Measurements from ENCODE around the gene CRY2.
"Not testable (repeated sequence)": the region's sequence is repeated elsewhere in the genome, so short reads cannot be mapped to it uniquely, and the experiment has no call there.

The CRY2 gene

GRCh38 chr11:45899448-45900174 lies 52.3 kb downstream of the CRY2 start:
- peak; percentile 46 for DNase-seq (ENCODE audit: low read depth)

- DNase-seq (ENCODE audit: low read depth): not testable (repeated sequence)
Observed at GRCh38 chr11:45900175-45900800, 53.0 kb downstream of the CRY2 start.

DNA sequence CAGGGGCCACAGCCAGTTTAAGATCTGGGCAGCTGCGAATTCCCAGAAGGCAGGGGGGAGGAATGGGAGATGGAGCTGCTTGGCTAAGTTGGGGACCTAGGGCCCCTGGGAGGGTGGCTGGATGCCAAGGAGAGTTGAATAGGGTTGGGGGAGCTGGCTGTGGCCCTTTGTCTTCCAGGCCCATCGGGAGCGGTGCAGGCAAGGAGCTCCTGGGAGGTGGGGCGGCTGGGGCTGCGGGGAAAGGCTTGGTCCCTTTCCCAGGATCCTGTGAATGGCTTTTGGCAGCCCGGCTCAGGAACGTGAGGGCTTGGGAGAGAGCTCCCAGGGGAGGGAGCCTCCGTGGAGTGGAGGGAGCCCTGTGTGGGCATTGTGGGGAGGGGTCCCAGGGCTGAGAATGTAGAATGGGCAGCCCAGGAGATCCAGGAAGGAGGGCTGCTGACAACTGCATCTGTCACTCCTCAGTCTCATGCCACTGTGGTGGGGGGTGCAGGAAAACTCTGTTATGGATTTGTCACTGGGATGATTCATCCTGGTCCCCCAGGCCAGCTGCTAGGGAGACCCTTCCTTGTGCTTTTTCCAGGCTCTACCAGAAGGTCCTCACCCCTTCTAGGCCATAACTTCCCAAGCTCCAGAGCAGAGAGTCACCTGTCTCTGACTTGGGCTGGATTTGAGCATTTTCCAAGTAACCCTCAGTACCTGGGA lies 53.8 kb downstream of the CRY2 start:
- no peak for DNase-seq (ENCODE audit: low read depth)

- no peak for DNase-seq (ENCODE audit: low read depth)
Observed at GRCh38 chr11:45901626-45902025, 54.4 kb downstream of the CRY2 start.

- DNase-seq (ENCODE audit: low read depth): no peak
Observed at GRCh38 chr11:45902452-45903380, 55.4 kb downstream of the CRY2 start.

DNA sequence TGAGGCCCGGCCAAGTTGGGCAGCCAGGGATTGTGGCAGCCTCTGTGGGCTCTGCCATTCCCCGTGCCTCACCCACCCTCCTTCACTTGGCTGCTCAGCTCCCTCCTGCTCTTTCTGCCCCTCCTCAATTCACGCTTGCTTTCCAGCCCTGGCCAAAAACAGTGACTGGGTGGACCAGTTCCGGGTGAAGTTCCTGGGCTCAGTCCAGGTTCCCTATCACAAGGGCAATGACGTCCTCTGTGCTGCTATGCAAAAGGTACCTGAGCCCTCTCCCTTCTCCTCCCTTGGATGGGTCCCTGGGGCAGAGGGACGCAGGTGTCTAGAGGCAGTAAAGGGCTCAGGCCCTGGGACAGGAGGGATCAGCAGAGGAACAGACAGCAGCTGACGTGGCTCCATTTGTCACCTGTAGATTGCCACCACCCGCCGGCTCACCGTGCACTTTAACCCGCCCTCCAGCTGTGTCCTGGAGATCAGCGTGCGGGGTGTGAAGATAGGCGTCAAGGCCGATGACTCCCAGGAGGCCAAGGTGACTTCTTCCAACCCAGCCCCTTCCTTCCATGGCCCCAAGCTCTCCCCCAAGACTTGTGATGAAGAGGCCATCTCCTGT lies 57.1 kb downstream of the CRY2 start:
- DNase-seq (ENCODE audit: low read depth): no peak

DNA sequence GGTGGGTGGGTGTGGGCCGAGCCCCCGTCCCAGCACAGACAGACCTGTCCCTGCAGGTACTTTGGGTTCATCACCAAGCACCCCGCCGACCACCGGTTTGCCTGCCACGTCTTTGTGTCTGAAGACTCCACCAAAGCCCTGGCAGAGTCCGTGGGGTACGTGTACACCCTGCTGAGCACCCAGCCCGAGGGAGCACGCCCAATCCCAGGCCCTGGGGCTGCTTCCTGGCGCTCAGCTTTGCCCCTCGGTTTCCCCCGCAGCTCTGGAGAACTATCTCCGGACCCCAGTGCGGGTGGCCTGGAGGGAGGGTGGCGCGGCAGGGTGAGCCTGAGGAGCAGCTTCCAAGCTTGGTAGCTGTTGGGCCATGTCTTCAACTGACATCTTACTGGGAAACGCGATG lies 57.8 kb downstream of the CRY2 start:
- no peak for DNase-seq (ENCODE audit: low read depth)

GRCh38 chr11:45905576-45905975 lies 58.3 kb downstream of the CRY2 start:
- not testable (repeated sequence) for DNase-seq (ENCODE audit: low read depth)

DNA sequence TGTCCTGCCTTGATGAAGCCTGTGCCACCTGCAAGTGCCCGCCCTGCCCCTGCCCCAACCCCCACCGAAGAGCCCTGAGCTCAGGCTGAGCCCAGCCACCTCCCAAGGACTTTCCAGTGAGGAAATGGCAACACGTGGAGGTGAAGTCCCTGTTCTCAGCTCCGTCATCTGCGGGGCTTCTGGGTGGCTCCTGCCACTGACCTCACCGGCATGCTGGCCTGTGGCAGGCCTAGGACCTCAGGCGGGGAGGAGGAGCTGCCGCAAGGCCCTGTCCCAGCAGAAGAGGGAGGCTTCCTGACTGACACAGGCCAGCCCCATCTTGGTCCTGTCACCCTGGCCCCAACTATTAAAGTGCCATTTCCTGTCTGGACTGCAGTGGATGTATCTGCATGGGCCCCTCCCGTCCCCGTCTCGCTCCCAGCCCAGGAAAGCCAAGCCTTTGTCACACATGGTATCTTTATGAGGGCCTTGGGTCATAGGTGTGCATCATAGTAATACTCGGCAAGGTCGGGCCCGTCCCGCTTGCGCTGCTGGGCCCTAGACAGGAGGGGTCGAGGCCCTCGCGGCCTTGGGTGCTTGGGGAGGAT lies 58.9 kb downstream of the CRY2 start:
- DNase-seq (ENCODE audit: low read depth): no peak

DNA sequence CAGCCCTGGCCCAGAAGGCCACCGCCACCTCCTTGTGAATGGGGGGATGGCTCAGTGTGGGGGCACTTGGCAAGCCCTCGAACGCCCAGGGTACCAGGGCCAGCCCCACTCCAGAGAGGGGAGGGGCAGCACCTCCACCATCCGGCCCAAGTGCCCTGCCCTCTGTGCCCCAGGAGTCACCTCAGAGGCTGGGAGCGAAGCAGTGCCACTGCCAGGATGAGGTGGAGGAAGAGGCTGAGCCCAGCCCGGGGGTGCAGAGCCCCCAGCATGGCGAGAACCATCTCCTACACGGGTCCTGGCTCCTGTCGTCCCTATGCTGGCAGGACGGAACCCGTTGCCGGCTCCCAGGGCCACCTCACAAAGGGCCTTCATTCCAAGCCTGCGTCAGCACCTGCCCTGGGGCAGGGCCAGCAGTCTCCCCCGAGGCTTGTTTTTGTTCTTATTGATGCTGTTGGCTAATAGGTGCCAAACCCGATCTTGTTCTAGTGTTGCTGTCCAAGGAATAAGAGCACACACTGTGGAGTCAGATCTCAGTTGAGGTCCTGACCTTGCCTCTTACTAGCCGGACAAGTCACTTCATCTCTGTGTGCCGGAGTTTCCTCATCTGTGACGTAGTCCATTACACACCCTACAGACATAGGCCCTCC lies 59.8 kb downstream of the CRY2 start, which contains the start of gene FREY1:
FREY1 (minus strand) TSS at position 307 of the 647 bp plus-strand sequence; CDS start at position 281, 26 bp downstream.
- DNase-seq (ENCODE audit: low read depth): no peak

GRCh38 chr11:45907911-45908370 lies 60.7 kb downstream of the CRY2 start:
- DNase-seq (ENCODE audit: low read depth): no peak

GRCh38 chr11:45909594-45910475 lies 62.6 kb downstream of the CRY2 start:
- no peak for DNase-seq (ENCODE audit: low read depth)

DNA sequence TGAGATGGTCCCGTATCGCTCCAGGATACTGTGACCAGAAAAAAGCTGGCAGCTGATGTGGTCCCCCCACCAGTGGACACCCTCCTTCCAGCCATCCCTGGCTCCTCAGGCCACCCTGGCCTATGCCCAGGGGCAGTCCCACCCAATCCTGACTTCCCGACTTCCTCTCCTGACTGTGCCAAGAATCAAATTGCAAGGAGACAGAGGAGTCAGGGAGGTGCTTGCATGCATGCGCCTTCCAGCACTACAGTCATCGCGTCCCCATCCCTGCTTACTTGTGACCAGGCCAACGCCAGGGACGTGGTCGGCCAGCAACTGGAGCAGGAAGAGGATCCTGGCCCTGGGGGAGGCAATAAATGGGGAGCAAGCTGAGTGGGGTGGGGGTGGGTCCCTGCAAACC lies 63.3 kb downstream of the CRY2 start:
- DNase-seq (ENCODE audit: low read depth): no peak

- no peak for DNase-seq (ENCODE audit: low read depth)
Observed at GRCh38 chr11:45913514-45913913, 66.2 kb downstream of the CRY2 start.

- no peak for DNase-seq (ENCODE audit: low read depth)
Observed at GRCh38 chr11:45913942-45914635, 66.8 kb downstream of the CRY2 start.

GRCh38 chr11:45915446-45915845 lies 68.2 kb downstream of the CRY2 start:
- DNase-seq (ENCODE audit: low read depth): no peak

GRCh38 chr11:45917286-45917622 lies 70.0 kb downstream of the CRY2 start:
- DNase-seq (ENCODE audit: low read depth): no peak

DNA sequence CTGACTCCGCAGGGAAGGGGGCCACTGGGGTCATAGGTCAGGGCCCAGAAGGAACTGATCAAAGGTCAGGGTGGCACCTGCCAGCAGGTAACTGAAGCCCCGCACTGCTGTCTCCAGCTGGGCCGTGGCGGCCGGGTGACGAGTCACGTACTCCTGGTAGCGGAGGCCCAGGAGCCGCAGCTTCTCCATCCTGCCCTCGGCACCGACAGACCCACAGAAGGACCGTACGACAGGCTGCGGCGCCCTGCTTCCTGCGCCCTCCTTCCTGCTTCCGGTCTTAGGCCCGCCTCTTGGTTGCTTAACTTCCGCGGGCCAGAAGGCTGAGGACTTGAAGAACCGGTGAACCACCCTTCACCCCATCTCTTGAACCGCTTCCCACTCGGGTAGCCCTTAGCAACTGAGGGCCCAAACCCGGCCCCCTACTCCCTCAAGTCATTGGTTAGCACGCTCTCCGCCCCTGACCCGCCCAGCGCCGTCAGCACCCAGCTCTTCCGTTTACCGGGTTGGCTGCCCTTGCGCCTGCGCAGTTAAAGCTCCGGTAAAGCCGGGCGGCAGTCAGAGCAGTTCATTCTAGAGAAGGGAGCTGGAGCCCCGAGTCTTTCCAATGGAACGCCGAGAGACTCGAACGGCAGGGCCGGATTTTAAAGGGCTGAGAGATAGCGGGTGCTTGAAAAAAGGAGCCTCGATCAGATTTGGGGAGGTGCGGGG lies 70.5 kb downstream of the CRY2 start, which contains the start of gene PEX16:
PEX16 (minus strand) TSS at position 255 of the 708 bp plus-strand sequence; CDS start at position 189, 66 bp downstream.
- peak; percentile 82 for DNase-seq (ENCODE audit: low read depth)
